ENCODE measurements around the gene NODAL.

DNA sequence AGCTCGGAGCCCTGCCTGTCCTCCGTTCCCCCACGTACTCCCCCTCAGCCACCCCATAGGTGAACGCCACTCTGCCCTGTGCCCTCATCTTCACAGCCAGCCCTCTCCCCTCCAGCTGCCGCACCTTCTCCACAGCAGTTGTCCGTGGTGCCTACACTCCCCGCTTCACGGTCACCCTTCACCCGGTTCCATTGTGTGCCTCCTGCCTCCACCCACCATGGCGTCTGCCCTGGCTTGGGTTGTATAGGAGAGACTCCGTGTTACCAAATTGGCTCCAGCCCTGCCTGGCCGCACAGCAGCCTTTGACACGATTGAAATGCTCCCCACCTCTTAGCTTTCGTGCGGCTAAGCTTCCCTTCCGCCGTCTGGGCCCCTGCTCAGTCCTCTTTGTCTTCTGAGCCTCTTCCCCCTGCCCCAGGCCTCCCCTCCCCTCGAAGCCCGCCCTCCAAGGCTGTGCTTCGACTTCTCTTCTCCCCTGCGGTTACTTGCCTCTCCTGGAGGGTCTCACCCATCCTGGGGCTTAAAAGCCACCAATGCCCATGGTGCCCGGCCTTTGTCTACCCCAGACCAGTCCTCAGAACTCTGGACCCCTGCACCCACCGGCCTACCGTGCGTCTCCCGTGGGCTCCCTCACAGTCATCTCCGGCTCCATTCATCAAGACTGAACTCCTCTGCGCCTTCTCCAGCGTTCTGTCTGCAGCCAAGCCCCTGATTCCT, 18.5 kb upstream of the NODAL start:
- TF ChIP-seq, protein P1, sequence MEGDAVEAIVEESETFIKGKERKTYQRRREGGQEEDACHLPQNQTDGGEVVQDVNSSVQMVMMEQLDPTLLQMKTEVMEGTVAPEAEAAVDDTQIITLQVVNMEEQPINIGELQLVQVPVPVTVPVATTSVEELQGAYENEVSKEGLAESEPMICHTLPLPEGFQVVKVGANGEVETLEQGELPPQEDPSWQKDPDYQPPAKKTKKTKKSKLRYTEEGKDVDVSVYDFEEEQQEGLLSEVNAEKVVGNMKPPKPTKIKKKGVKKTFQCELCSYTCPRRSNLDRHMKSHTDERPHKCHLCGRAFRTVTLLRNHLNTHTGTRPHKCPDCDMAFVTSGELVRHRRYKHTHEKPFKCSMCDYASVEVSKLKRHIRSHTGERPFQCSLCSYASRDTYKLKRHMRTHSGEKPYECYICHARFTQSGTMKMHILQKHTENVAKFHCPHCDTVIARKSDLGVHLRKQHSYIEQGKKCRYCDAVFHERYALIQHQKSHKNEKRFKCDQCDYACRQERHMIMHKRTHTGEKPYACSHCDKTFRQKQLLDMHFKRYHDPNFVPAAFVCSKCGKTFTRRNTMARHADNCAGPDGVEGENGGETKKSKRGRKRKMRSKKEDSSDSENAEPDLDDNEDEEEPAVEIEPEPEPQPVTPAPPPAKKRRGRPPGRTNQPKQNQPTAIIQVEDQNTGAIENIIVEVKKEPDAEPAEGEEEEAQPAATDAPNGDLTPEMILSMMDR (conservative IDR thresholded peaks at IDR 0.05; ENCODE audit: low read depth in 2 of 2) = no peak
- TF ChIP-seq, protein P2, sequence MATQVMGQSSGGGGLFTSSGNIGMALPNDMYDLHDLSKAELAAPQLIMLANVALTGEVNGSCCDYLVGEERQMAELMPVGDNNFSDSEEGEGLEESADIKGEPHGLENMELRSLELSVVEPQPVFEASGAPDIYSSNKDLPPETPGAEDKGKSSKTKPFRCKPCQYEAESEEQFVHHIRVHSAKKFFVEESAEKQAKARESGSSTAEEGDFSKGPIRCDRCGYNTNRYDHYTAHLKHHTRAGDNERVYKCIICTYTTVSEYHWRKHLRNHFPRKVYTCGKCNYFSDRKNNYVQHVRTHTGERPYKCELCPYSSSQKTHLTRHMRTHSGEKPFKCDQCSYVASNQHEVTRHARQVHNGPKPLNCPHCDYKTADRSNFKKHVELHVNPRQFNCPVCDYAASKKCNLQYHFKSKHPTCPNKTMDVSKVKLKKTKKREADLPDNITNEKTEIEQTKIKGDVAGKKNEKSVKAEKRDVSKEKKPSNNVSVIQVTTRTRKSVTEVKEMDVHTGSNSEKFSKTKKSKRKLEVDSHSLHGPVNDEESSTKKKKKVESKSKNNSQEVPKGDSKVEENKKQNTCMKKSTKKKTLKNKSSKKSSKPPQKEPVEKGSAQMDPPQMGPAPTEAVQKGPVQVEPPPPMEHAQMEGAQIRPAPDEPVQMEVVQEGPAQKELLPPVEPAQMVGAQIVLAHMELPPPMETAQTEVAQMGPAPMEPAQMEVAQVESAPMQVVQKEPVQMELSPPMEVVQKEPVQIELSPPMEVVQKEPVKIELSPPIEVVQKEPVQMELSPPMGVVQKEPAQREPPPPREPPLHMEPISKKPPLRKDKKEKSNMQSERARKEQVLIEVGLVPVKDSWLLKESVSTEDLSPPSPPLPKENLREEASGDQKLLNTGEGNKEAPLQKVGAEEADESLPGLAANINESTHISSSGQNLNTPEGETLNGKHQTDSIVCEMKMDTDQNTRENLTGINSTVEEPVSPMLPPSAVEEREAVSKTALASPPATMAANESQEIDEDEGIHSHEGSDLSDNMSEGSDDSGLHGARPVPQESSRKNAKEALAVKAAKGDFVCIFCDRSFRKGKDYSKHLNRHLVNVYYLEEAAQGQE (IDR thresholded peaks at IDR 0.05; ENCODE audit: unreplicated experiment) = no peak

All from GM23338 (cell line).